Right lobe of liver (tissue), 6 donors: Measurements from ENCODE around the gene SLC5A1. TPM values are rescaled to one million over a fixed set of nuclear protein-coding genes. Genes with fewer than 3 reads are reported as not detected.
A peak's percentile ranks its signal among the peaks of the same experiment; 100 is the strongest.

Experiments used
- ATAC-seq, 4 donors: fragments of 200-7000 bp; cut with Tn5 transposase; one replicate each; pipeline ENCODE4 v1.9.1; 2020; ENCODE audit warnings: mild to moderate bottlenecking in 4 of 4, moderate library complexity in 4 of 4
- DNase-seq, 3 donors: peaks; one replicate each; pipeline ENCODE4 v3.0.0-alpha.2; 2020
- H3K27ac ChIP-seq, 3 donors: fragments of 200-600 bp; one replicate each; pipeline ENCODE4 v1.8.0; 2022
- H3K27me3 ChIP-seq, 2 donors: fragments of 200-600 bp; one replicate each; pipeline ENCODE4 v1.8.0; 2022
- H3K36me3 ChIP-seq, 4 donors: fragments of 200-600 bp; sonication (generic) in 1 of 4; one replicate each; pipeline versions ENCODE4 v1.5.1 to v1.8.0; 2017 to 2022; ENCODE audit warnings: control low read depth in 1 of 4
- H3K4me1 ChIP-seq, 4 donors: fragments of 200-600 bp; sonication (generic) in 1 of 4; one replicate each; pipeline versions ENCODE4 v1.5.1 to v1.8.0; 2017 to 2022; ENCODE audit warnings: control low read depth in 1 of 4
- H3K4me3 ChIP-seq, 3 donors: fragments of 200-600 bp; one replicate each; pipeline ENCODE4 v1.8.0; 2022
- H3K9me3 ChIP-seq, 4 donors: fragments of 200-600 bp; sonication (generic) in 1 of 4; one replicate each; pipeline versions ENCODE4 v1.5.1 to v1.8.0; 2017 to 2022; ENCODE audit warnings: control low read depth in 1 of 4
- POLR2A ChIP-seq: fragments of 450-650 bp; IDR thresholded peaks from one replicate; pipeline ENCODE4 v1.6.1; 2017; ENCODE audit warnings: antibody characterized with exemption, mild to moderate bottlenecking
- WGBS: methylation state at CpG from one replicate; pipeline ENCODE4 v1.1.6; 2018; ENCODE audit warnings: low coverage, low lambda C conversion rate; ENCODE audit not compliant: insufficient coverage; ENCODE audit errors: missing lambda C conversion rate; 5-methylcytosine and 5-hydroxymethylcytosine counted together
- intact Hi-C, 2 donors: fragments of 100-400 bp; cut with DNase I; formaldehyde crosslinking; loops; one replicate each; pipeline versions ENCODE4 v1.11.2 to v1.14.1; 2022
- total RNA-seq, 6 experiments: library from RNA; depleted of rRNA in 2 of 6; stranded (reverse); fragments of >200 nt in 2 of 6; fragmentation: NEBNext Ultra II Directional in 3 of 6; extraction: Animal tissue kit (Norgen Biotek cat#: 25700) in 3 of 6; gene quantifications; one replicate each; pipeline versions ENCODE4 v1.1.0 to v1.2.4, GENCODE V29; 2016 to 2023
- TF ChIP-seq, protein P1 (sequence below), 4 donors: fragments of 200-600 bp in 3 of 4; fragments of 450-650 bp in 1 of 4; IDR thresholded peaks; one replicate each; pipeline versions ENCODE4 v1.5.1 to v1.8.0; 2016 to 2022; ENCODE audit warnings: antibody characterized with exemption in 4 of 4, mild to moderate bottlenecking in 2 of 4
- donor health status: DM: no; HTN: yes; CAD: no.
- donor health status: DM: no; HTN: no; CAD: no.
- donor health status: DM: no; HTN: no; CAD: no.
- donor health status: DM: no; HTN: yes; CAD: no.
- donor health status: DM: no; HTN: yes; CAD: no.

SLC5A1 gene
- total RNA-seq, 6 experiments from 2014 or later: 0.31 to 1.7 (median 0.85) TPM

DNA sequence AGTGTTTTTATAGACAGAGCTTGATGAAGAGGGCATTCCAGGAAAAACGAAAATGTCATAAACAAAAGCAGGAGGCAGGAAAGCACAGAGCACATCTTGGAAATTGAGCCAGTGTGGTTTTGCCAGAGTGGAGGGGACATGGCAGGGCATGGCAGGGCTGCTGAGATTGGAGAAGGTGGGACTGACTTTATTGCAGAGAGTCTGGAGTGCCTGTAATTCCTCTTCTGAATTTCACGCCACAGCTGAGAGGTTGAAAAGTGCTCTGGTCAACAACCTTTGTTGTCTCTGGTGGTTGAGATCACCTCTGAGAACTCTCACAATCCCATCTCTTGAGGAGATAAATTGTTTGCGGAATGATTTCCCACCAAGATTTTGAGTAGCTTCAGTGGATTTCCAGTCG is 16.4 kb downstream of the SLC5A1 start:
- no peaks in the 10 kb centered on the region for H3K27me3 ChIP-seq
- H3K4me3 ChIP-seq: no peak overlapping the region
- H3K4me1 ChIP-seq: no peaks in the 10 kb centered on the region
- DNase-seq (no peak), ATAC-seq (no peak)
- no peaks in the 10 kb centered on the region for H3K36me3 ChIP-seq
- 48% methylated on average over 4 of the region's 4 CpGs for WGBS
- no peak overlapping the region for H3K27ac ChIP-seq
- H3K9me3 ChIP-seq: no peaks in the 10 kb centered on the region
- TF ChIP-seq, protein P1, sequence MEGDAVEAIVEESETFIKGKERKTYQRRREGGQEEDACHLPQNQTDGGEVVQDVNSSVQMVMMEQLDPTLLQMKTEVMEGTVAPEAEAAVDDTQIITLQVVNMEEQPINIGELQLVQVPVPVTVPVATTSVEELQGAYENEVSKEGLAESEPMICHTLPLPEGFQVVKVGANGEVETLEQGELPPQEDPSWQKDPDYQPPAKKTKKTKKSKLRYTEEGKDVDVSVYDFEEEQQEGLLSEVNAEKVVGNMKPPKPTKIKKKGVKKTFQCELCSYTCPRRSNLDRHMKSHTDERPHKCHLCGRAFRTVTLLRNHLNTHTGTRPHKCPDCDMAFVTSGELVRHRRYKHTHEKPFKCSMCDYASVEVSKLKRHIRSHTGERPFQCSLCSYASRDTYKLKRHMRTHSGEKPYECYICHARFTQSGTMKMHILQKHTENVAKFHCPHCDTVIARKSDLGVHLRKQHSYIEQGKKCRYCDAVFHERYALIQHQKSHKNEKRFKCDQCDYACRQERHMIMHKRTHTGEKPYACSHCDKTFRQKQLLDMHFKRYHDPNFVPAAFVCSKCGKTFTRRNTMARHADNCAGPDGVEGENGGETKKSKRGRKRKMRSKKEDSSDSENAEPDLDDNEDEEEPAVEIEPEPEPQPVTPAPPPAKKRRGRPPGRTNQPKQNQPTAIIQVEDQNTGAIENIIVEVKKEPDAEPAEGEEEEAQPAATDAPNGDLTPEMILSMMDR (IDR thresholded peaks at IDR 0.05): no peak
- no peak for TF ChIP-seq POLR2A
- intact Hi-C loops: no loop called here

DNA sequence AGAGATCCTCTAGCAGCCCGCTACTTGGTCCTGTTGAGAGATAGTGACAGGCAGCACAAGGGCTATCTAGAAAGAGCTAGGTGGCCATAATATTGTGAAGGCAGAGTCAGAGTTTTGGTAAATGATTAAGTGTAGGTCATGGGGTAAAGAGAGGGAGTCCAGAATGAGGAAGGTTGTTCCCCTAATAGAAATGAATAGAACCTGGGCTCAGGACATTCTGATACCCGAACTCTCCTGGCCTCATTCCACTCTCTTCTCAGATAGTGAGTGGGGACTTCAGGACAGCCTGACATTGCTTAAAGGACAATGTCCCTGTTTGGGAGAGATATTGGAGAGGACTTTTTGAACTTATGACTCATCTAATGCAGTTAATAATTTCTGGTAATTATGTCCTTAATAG is 20.6 kb downstream of the SLC5A1 start:
- Histone ChIP-seq H3K27ac (no peak overlapping the region), H3K27me3 (no peaks in the 10 kb centered on the region)
- intact Hi-C loops: no loop called here

DNA sequence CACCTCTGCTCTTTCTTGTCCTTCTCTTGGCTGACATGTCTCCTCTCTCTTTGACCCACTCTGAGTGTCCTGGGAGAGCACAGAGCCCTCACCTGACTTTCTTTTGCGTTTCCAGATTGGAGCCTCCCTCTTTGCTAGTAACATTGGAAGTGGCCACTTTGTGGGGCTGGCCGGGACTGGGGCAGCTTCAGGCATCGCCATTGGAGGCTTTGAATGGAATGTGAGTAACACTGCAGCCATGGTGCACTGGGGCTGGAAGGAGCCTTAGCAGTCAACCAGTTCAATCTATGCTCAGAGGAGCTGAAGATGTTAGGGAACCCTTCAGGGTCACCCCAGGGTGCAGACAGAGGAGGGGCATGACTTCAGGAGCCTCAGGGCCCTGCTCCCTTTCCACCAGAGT is 23.8 kb downstream of the SLC5A1 start:
- no peak for TF ChIP-seq POLR2A
- TF ChIP-seq, protein P1 (IDR thresholded peaks at IDR 0.05): no peak
- DNase-seq: no peak
- no peaks in the 10 kb centered on the region for H3K4me1 ChIP-seq
- H3K27ac ChIP-seq: no peak overlapping the region
- ATAC-seq: no peak
- no peaks in the 10 kb centered on the region for H3K9me3 ChIP-seq
- no peaks in the 10 kb centered on the region for H3K36me3 ChIP-seq
- H3K27me3 ChIP-seq: no peaks in the 10 kb centered on the region
- H3K4me3 ChIP-seq: no peak overlapping the region
- 69% methylated on average over 3 of the region's 3 CpGs for WGBS
- intact Hi-C loops: no loop called here

More for the DNA sequence above, 20.6 kb downstream of the SLC5A1 start:
- ATAC-seq (peak in 3 of 4 donors; percentile 20 to 61 (median 40)), DNase-seq (no peak)
- Histone ChIP-seq H3K4me1 (no peaks in the 10 kb centered on the region), H3K9me3 (no peaks in the 10 kb centered on the region), H3K36me3 (no peaks in the 10 kb centered on the region), H3K4me3 (no peak overlapping the region)
- no peak for TF ChIP-seq POLR2A
- TF ChIP-seq, protein P1 (IDR thresholded peaks at IDR 0.05): no peak
- 57% methylated on average over 2 of the region's 2 CpGs for WGBS

DNA sequence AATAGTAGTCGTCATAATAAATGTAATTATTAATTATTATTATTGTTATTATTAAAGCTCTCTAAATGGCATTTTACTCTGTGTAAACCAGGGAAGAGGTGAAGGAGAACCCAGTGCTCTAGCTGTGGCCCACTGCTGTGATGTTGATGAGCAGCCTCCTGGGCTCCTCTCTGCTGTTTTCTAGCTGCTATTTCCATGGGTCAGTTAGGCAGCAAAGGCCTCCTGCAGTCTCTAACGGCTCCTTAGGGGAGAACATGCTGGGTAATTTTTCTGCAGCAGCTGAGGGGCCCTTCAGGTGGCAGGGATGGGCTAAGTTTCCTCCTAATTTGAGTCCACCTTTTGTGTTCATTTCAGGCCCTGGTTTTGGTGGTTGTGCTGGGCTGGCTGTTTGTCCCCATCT is 24.6 kb downstream of the SLC5A1 start:
- Histone ChIP-seq H3K27me3 (no peaks in the 10 kb centered on the region), H3K4me3 (no peak overlapping the region), H3K9me3 (no peaks in the 10 kb centered on the region), H3K27ac (no peak overlapping the region), H3K4me1 (no peaks in the 10 kb centered on the region), H3K36me3 (no peaks in the 10 kb centered on the region)
- TF ChIP-seq, protein P1 (IDR thresholded peaks at IDR 0.05): no peak
- TF ChIP-seq POLR2A: no peak
- no peak for DNase-seq
- 21% methylated on average over 2 of the region's 2 CpGs for whole genome bisulfite sequencing
- ATAC-seq: no peak
- intact Hi-C loops: no loop called here
